ENCODE data around the gene EXOSC5.

DNA sequence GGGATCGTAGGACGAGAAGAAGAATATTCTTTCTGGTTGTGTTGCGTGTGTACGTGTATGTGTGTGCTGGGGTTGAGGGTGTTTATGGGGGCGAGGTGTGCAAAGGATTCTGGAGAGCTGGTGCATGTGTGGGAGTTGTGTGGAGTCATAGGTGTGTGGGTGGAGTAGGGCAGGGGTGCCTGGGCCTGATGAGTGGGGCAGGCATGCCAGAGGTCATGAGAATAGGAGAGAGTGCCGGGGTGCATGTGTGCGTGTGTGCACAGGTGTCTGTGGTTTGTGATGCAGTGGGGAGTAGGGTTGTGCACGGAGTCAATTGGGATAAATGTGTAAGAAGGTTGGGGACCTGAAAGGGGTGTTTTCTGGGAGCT is 20.2 kb downstream of the EXOSC5 start:
- TF ChIP-seq CTCF (IDR thresholded peaks at IDR 0.05; ENCODE audit: low read length) (no peak), EZH2 (IDR thresholded peaks at IDR 0.05; ENCODE audit: borderline replicate concordance, low read length) (no peak)
